ENCODE measurements around the gene CYTH3. TPM values are rescaled to one million over a fixed set of nuclear protein-coding genes. Genes with fewer than 3 reads are reported as not detected.

The CYTH3 gene
- total RNA-seq, 1 donor from 2014 or later = 17.2 TPM

DNA sequence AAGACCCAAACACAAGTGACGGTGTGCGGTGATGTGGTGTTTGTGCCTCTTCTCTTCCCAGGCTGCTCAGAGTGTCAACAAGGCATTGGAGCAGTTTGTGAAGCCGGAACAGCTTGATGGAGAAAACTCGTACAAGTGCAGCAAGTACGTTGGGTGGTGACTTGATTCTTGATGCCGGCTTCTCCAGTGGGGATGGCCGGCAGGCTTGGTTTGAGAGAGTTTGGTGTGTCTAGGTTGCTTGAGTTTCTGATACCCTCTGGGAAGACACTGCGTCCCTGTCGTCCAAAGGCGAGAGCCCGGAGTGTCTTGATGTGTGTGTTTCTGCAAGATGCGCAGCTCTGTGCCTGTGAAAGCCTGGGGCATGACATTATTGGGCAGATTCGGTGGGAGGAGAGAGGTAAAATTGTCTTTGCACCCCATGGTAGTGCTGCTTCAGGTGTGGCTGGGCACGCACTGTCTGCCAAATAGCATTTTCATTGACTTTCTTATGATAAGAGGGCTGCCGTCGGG is 129.5 kb downstream of the CYTH3 start:
- Mint-ChIP-seq H3K36me3 (ENCODE audit: insufficient read depth) (peaks cover 33% of the 10 kb centered on the region), H3K27ac (peak overlapping the region; percentile 7), H3K9me3 (ENCODE audit: low read depth) (no peaks in the 10 kb centered on the region), H3K27me3 (no peaks in the 10 kb centered on the region), H3K4me3 (ENCODE audit: low read depth) (no peak overlapping the region), H3K4me1 (ENCODE audit: low read depth) (no peaks in the 10 kb centered on the region)
- DNase-seq (ENCODE audit: low spot score, unreplicated experiment) = no peak
- TF ChIP-seq, protein P1, sequence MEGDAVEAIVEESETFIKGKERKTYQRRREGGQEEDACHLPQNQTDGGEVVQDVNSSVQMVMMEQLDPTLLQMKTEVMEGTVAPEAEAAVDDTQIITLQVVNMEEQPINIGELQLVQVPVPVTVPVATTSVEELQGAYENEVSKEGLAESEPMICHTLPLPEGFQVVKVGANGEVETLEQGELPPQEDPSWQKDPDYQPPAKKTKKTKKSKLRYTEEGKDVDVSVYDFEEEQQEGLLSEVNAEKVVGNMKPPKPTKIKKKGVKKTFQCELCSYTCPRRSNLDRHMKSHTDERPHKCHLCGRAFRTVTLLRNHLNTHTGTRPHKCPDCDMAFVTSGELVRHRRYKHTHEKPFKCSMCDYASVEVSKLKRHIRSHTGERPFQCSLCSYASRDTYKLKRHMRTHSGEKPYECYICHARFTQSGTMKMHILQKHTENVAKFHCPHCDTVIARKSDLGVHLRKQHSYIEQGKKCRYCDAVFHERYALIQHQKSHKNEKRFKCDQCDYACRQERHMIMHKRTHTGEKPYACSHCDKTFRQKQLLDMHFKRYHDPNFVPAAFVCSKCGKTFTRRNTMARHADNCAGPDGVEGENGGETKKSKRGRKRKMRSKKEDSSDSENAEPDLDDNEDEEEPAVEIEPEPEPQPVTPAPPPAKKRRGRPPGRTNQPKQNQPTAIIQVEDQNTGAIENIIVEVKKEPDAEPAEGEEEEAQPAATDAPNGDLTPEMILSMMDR (IDR thresholded peaks at IDR 0.05; ENCODE audit: unreplicated experiment) = no peak

DNA sequence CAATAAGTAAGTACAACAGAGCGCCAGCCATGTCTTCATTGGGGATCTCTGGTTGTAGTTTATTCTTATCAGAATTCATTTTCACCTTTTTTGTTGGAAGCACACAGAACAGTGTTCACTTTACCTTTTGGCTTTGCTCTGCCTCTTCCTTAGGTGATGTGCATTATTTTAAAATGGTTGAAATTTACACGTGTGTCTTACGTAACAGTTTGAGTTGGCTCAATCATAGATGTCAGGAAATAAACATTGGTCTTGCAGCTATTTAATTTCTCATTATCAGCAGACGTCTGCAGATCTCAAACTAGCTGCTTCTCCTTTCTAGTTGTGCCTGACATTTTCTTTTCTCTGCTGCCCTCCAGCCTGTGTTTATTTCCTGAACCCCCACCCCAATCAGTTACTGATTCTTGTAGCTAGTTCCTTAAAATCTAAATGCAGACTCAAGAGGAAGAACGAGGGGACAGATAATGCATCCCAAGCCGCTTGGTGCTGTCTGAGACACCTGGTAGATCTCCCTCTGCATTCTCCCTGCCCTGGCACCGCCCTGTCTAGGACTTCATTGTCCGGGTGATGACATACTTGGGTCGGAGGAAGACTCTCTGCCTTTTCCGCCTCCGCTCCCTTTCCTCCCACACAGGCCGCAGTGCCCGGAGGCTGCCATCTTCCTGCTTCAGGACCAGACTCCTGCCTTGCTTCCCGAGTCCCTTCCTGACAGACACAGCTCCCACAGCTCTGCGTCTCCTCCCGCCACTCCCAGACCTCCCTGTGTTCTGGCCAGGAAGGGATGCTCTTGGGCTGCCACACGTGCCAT is 133.0 kb downstream of the CYTH3 start:
- H3K4me3 Mint-ChIP-seq (ENCODE audit: low read depth) = no peak overlapping the region
- no peak for DNase-seq (ENCODE audit: low spot score, unreplicated experiment)
- H3K4me1 Mint-ChIP-seq (ENCODE audit: low read depth) = no peaks in the 10 kb centered on the region
- H3K27me3 Mint-ChIP-seq = no peaks in the 10 kb centered on the region
- no peaks in the 10 kb centered on the region for H3K9me3 Mint-ChIP-seq (ENCODE audit: low read depth)
- peak overlapping the region; percentile 9 for H3K27ac Mint-ChIP-seq
- TF ChIP-seq, protein P1 (IDR thresholded peaks at IDR 0.05; ENCODE audit: unreplicated experiment) = no peak
- H3K36me3 Mint-ChIP-seq (ENCODE audit: insufficient read depth) = peaks cover 20% of the 10 kb centered on the region

DNA sequence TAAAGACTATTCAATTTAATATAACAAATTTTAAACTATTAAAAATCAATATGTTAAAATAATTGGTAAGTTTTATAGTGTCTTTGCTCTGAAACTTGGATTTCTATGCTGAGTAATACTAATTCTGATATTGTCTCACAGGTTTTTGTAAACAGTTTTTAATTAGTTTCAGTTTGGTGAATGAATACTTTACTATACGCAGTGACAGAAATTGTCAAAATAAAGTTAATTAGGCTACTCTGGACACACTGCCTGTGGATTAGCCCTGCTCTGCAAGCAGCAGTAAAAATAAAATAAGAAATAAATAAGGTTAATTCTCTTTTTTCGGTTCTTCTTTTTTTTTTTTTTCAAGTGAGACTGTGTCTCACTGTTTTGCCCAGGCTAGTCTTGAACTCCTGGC is 135.9 kb downstream of the CYTH3 start:
- Mint-ChIP-seq H3K36me3 (ENCODE audit: insufficient read depth) (peaks cover 31% of the 10 kb centered on the region), H3K4me1 (ENCODE audit: low read depth) (no peaks in the 10 kb centered on the region), H3K4me3 (ENCODE audit: low read depth) (no peak overlapping the region), H3K27ac (no peak overlapping the region), H3K27me3 (no peaks in the 10 kb centered on the region), H3K9me3 (ENCODE audit: low read depth) (no peaks in the 10 kb centered on the region)
- no peak for DNase-seq (ENCODE audit: low spot score, unreplicated experiment)
- TF ChIP-seq, protein P1 (IDR thresholded peaks at IDR 0.05; ENCODE audit: unreplicated experiment) = no peak

DNA sequence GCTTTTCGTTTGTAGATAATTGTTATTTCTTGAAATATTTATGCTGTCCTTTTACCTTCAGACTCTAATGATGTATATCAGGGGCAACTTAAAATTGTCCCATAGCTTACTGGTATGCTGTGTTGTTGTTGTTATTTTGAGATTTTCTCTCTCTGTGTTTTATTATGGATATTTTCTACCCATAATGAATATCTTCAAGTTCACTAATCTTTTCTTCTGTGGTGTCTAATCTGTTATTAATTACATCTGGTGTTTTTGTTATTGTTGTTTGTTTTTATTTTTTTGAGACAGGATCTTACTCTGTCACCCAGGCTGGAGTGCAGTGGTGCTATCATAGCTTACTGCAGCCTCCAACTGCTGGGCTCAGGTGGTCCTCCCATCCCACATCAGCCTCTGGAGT is 139.2 kb downstream of the CYTH3 start:
- Mint-ChIP-seq H3K27me3 (no peaks in the 10 kb centered on the region), H3K4me3 (ENCODE audit: low read depth) (no peak overlapping the region), H3K36me3 (ENCODE audit: insufficient read depth) (peaks cover 33% of the 10 kb centered on the region), H3K4me1 (ENCODE audit: low read depth) (no peaks in the 10 kb centered on the region), H3K27ac (peak overlapping the region; percentile 7), H3K9me3 (ENCODE audit: low read depth) (no peaks in the 10 kb centered on the region)
- TF ChIP-seq, protein P1 (IDR thresholded peaks at IDR 0.05; ENCODE audit: unreplicated experiment) = no peak
- DNase-seq (ENCODE audit: low spot score, unreplicated experiment) = no peak

DNA sequence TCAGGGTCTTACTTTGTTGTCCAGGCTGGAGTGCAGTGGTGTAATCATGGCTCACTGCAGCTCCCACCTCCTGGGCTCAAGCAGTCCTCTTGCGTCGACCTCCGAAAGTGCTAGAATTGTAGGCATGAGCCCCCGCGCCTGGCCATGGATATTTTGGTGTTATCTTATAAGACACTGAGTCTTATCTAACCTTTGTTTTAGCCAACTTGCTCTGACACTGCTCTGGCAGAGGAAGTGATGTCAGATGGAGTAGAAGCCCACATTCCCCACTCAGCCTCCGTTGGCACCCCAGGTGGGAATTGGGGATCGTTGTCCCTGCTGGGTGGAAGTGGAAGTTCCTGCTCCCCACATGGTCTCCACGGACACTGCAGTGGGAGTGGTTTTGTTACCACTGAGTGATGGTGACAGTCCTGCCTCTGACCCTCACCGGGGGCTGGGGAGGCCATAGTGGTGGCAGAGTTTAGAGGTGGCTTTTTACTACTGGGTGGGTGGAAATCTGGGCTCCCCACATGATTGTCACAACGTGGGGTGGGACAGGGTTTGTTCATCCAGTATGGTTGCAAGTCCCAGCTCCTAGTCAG is 142.3 kb downstream of the CYTH3 start:
- H3K9me3 Mint-ChIP-seq (ENCODE audit: low read depth) = no peaks in the 10 kb centered on the region
- H3K4me1 Mint-ChIP-seq (ENCODE audit: low read depth) = no peaks in the 10 kb centered on the region
- no peak for DNase-seq (ENCODE audit: low spot score, unreplicated experiment)
- peaks cover 44% of the 10 kb centered on the region for H3K36me3 Mint-ChIP-seq (ENCODE audit: insufficient read depth)
- H3K27ac Mint-ChIP-seq = peak overlapping the region; percentile 35
- TF ChIP-seq, protein P1 (IDR thresholded peaks at IDR 0.05; ENCODE audit: unreplicated experiment) = no peak
- no peaks in the 10 kb centered on the region for H3K27me3 Mint-ChIP-seq
- no peak overlapping the region for H3K4me3 Mint-ChIP-seq (ENCODE audit: low read depth)
